ENCODE measurements around the gene WSB2. TPM values are rescaled to one million over a fixed set of nuclear protein-coding genes. Genes with fewer than 3 reads are reported as not detected.
A peak's percentile ranks its signal among the peaks of the same experiment; 100 is the strongest.

WSB2 gene
- total and polyA plus RNA-seq, 9 donors: 14.8 to 51.0 (median 31.9) TPM

DNA sequence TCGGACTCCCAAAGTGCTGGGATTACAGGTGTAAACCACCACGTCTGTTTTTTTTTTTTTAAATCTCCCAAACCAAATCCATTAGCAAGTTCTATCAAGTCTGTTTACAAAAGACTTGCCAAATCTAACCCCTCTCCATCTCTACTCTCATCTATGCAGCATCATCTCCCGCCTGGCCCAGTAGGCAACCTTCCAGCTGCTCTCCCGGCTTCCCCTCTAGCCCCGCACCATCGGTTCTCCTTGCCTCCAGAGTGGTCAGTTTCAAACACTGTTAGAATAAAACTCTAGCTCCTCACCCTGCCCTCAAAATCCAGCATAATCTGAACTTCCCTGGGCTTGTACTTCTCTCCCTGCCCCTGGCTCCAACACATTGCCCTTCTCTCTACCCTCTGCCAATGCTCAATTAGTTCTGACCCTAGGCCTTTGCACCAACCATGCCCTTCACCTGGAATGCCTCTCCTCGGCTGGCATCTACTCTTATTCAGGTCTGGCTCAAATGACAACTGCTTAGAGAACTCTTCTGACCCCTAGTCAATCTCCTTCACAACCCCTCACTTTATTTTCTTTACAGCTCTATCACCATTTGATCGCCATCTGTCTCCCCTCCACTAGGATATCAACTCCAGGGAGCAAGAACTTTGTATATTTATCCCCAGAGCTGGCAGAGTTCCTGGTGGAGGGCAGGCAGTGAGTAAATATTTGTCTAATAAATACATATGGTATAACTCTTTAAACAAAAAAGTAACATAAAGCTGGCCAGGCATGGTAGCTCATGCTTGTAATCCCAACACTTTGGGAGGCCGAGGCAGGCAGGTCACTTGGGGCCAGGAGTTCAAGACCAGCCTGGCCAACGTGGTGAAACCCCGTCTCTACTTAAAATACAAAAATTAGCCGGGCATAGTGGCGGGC lies 4.9 kb downstream of the WSB2 start:
- H3K9me3 ChIP-seq: no peaks in the 10 kb centered on the region
- TF ChIP-seq, protein P1, sequence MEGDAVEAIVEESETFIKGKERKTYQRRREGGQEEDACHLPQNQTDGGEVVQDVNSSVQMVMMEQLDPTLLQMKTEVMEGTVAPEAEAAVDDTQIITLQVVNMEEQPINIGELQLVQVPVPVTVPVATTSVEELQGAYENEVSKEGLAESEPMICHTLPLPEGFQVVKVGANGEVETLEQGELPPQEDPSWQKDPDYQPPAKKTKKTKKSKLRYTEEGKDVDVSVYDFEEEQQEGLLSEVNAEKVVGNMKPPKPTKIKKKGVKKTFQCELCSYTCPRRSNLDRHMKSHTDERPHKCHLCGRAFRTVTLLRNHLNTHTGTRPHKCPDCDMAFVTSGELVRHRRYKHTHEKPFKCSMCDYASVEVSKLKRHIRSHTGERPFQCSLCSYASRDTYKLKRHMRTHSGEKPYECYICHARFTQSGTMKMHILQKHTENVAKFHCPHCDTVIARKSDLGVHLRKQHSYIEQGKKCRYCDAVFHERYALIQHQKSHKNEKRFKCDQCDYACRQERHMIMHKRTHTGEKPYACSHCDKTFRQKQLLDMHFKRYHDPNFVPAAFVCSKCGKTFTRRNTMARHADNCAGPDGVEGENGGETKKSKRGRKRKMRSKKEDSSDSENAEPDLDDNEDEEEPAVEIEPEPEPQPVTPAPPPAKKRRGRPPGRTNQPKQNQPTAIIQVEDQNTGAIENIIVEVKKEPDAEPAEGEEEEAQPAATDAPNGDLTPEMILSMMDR (IDR thresholded peaks at IDR 0.05): no peak
- TF ChIP-seq EP300 (IDR thresholded peaks at IDR 0.05) (no peak), POLR2A (IDR thresholded peaks at IDR 0.05) (no peak)
- 58 to 78% (median 67%) methylated on average over 13 of the region's 13 CpGs for WGBS, 3 donors
- H3K27ac ChIP-seq: no peak overlapping the region
- DNase-seq: no peak
- intact Hi-C loops (cut with DNase I): no loop called here
- H3K36me3 ChIP-seq: no peaks in the 10 kb centered on the region
- no peak overlapping the region for H3K4me3 ChIP-seq
- H3K27me3 ChIP-seq: no peaks in the 10 kb centered on the region
- peaks cover 24% of the 10 kb centered on the region for H3K4me1 ChIP-seq (ENCODE audit: insufficient read depth)

- Histone ChIP-seq H3K36me3 (no peaks in the 10 kb centered on the region), H3K9me3 (no peaks in the 10 kb centered on the region), H3K4me1 (ENCODE audit: insufficient read depth) (peaks cover 24% of the 10 kb centered on the region), H3K27ac (no peak overlapping the region), H3K4me3 (no peak overlapping the region), H3K27me3 (no peaks in the 10 kb centered on the region)
- TF ChIP-seq, protein P1 (IDR thresholded peaks at IDR 0.05): peak in 1 of 3 donors; percentile 31
- no peak for TF ChIP-seq POLR2A (IDR thresholded peaks at IDR 0.05)
- intact Hi-C loops (cut with DNase I): no loop called here
- 80 to 85% (median 81%) methylated on average over 2 of the region's 2 CpGs for WGBS, 3 donors
- peak in 2 of 5 donors; percentile 41 to 52 for DNase-seq
Observed at GRCh38 chr12:118055144-118055557, 5.8 kb downstream of the WSB2 start.

DNA sequence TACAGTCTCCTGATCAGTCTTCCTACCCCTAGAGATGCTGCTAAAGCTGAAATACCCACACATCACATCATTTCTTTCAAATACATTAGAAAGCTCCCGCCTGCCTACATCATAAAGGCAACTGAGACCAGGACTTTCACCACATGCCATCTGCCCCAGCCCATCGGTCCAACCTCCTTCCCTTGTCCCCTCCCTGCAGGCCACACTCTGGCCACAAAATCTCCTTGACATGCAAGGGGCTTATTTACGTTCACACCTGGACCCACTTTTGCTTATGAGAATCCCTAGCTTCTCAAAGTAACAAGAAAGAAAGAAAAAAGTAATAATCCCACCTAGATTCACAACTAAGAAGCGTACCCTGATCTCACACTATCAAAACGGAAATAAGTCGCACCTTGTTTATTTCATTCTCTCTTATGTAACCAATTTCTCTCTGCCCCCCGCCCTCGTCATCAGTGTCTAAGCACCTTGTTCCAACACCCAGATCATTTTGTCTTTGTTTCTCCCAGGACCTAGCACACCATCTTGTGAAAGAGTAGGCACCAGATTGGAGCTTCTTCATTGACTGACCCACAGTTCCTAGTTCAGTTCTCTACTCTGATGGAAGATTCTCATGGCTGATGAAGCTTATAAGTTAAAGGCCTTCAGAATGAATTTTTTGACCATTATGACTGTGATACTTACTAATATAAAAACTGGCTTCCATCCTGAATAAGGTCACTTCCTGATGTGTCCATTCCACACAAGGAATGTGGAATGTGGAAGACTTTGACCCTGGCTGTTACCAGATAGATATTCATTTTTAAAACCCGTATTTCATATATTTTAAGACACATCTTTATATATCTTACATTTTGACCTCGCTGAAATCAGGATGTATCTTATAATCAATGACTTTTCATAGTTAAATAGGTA lies 7.7 kb downstream of the WSB2 start:
- intact Hi-C loops (cut with DNase I): no loop called here
- Histone ChIP-seq H3K36me3 (no peaks in the 10 kb centered on the region), H3K4me1 (ENCODE audit: insufficient read depth) (peaks cover 21% of the 10 kb centered on the region)

More for the DNA sequence above, 7.7 kb downstream of the WSB2 start:
- H3K27me3 ChIP-seq: no peaks in the 10 kb centered on the region
- peak overlapping the region in 1 of 2 donors; percentile 41 for H3K27ac ChIP-seq
- TF ChIP-seq EP300 (IDR thresholded peaks at IDR 0.05): no peak
- TF ChIP-seq, protein P1 (IDR thresholded peaks at IDR 0.05): no peak
- no peak for TF ChIP-seq POLR2A (IDR thresholded peaks at IDR 0.05)
- WGBS, 3 donors: 83 to 91% (median 90%) methylated on average over 10 of the region's 10 CpGs
- DNase-seq: no peak
- H3K4me3 ChIP-seq: no peak overlapping the region
- H3K9me3 ChIP-seq: no peaks in the 10 kb centered on the region

All from ovary (tissue), 9 donors.